ENCODE results near the gene C1QTNF3.

C1QTNF3 gene

GRCh38 chr5:34030048-34030447 lies 13.0 kb downstream of the C1QTNF3 start:
- TF ChIP-seq CTCF (IDR thresholded peaks at IDR 0.05; ENCODE audit: low read depth, low read length, missing control alignments), result no peak
- DNase-seq (ENCODE audit: low read depth), result no peak
- no peak overlapping the region for H3K4me3 ChIP-seq (ENCODE audit: low read depth, low read length)

DNA sequence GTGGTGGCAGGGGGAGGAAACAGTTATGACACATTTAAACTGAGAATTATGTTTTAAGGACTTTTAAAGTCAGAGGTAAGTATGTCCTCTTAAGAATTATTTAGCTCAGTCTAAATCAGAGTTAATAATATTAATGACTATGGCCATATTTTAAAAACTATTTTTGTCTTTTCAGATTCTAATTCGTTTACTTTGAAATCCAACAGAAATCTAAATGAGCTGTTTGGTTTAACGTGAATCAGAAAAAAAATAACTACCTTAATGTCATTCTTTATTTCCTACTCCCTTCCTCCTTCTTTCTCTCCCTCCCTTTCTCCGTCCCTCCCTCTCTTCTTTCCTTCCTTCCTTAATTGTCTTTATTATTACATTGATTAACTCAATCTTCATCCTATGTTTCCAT lies 14.7 kb downstream of the C1QTNF3 start:
- no peak overlapping the region for H3K4me3 ChIP-seq (ENCODE audit: low read depth, low read length)
- TF ChIP-seq CTCF (IDR thresholded peaks at IDR 0.05; ENCODE audit: low read depth, low read length, missing control alignments), result no peak

GRCh38 chr5:34026089-34026761 lies 16.8 kb downstream of the C1QTNF3 start:
- no peak for DNase-seq (ENCODE audit: low read depth)
- no peak overlapping the region for H3K4me3 ChIP-seq (ENCODE audit: low read depth, low read length)
- no peak for TF ChIP-seq CTCF (IDR thresholded peaks at IDR 0.05; ENCODE audit: low read depth, low read length, missing control alignments)

More for the DNA sequence above, 14.7 kb downstream of the C1QTNF3 start:
- no peak for DNase-seq (ENCODE audit: low read depth)

DNA sequence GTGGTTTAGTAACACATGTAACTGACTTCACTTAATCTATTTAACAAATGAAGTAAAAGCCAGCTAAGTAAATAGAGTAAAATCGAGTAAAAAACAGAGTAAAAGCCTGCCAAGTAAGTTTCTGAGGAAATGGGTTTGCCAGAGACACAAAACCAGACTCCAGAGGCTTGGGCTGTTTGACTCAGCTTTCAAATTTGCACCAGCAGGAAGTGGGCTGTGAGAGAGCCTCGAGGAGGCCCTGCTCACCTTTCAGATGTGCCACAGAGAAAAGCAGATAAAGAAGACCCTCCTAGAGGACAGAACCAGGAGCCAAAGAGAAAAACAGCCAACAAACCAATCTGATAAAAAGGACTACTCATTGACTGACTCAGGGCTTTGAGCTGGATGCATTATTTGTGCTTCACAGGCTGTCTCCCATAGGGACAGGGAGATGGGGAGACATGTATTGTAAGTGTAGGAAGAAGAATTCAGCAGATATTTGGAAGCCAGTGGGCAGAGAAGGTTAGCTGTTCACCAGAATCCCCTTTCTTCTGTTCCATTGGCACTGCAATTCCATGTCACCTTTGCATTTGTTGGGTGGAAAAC lies 20.8 kb downstream of the C1QTNF3 start:
- no peak overlapping the region for H3K4me3 ChIP-seq (ENCODE audit: low read depth, low read length)
- TF ChIP-seq CTCF (IDR thresholded peaks at IDR 0.05; ENCODE audit: low read depth, low read length, missing control alignments), result no peak
- DNase-seq (ENCODE audit: low read depth), result no peak

DNA sequence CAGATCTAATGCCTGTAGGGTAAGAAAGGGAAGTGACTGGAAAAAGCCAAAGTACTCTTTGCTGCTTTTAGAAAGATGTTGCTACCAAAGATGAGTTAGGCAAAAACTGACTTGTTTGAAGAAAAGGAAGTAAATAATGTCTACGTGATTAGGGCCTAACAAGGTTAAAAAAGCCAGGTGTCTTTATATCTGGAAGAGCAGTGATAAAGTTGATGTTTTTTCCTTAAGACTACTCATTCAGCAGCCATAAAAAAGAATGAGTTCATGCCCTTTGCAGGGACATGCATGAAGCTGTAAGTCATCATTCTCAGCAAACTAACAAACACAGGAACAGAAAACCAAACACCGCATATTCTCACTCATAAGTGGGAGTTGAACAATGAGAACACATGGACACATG lies 21.7 kb downstream of the C1QTNF3 start:
- no peak for TF ChIP-seq CTCF (IDR thresholded peaks at IDR 0.05; ENCODE audit: low read depth, low read length, missing control alignments)
- DNase-seq (ENCODE audit: low read depth), result no peak
- no peak overlapping the region for H3K4me3 ChIP-seq (ENCODE audit: low read depth, low read length)

GRCh38 chr5:34020726-34021125 lies 22.3 kb downstream of the C1QTNF3 start:
- DNase-seq (ENCODE audit: low read depth), result no peak
- no peak for TF ChIP-seq CTCF (IDR thresholded peaks at IDR 0.05; ENCODE audit: low read depth, low read length, missing control alignments)
- no peak overlapping the region for H3K4me3 ChIP-seq (ENCODE audit: low read depth, low read length)

DNA sequence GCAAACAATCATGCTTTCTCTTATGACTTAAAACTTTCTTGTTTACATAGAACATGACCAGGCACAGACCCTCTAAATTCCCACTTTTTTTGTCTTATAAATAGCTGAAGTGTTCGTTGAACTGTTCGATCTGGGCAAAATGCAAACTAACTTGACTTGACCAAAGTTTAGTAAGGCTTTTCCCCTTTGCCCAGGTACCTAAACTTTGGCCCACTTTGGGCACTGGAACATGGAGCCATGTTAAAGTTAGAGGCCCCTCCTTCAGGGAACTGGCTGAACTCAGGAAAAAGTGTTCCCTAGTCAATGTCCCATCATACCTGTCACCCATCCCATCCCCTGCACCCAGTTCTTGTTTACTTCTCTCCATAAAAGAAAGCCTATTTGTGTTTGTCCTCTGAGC lies 25.8 kb downstream of the C1QTNF3 start:
- H3K4me3 ChIP-seq (ENCODE audit: low read depth, low read length), result no peak overlapping the region
- no peak for TF ChIP-seq CTCF (IDR thresholded peaks at IDR 0.05; ENCODE audit: low read depth, low read length, missing control alignments)
- DNase-seq (ENCODE audit: low read depth), result no peak
